ENCODE measurements around the gene DYNC1LI1. TPM values are rescaled to one million over a fixed set of nuclear protein-coding genes. Genes with fewer than 3 reads are reported as not detected.

DYNC1LI1 gene
- total and polyA plus RNA-seq, 2 of the 4 experiments (the other 2 are of a cell fraction) = 25.2 to 30.8 TPM

GRCh38 chr3:32556332-32556731 lies 14.3 kb downstream of the DYNC1LI1 start:
- Histone ChIP-seq H2BK20ac (ENCODE audit: low read depth, low read length) (no peak overlapping the region), H3K79me1 (ENCODE audit: low read depth in 1 of 2, low read length in 2 of 2) (peaks cover 20 to 83% of the 10 kb centered on the region in 2 experiments), H3K27ac (ENCODE audit: insufficient read depth, low read length) (no peak overlapping the region), H4K91ac (ENCODE audit: insufficient read depth, low read depth, low read length) (no peak overlapping the region; the same call in 1 of the 2 replicates), H3K4me2 (ENCODE audit: low read depth, low read length) (no peak overlapping the region), H2AK5ac (ENCODE audit: low read depth, low read length) (no peak overlapping the region), H2BK5ac (ENCODE audit: low read depth, low read length, poor library complexity, severe bottlenecking) (no peak overlapping the region), H3K4ac (ENCODE audit: low read depth, low read length) (no peak overlapping the region), H3K56ac (ENCODE audit: extremely low read depth, insufficient read depth, low read length) (no peak overlapping the region), H4K5ac (ENCODE audit: low read depth, low read length) (no peak overlapping the region), H3K27me3 (ENCODE audit: control insufficient read depth, insufficient read depth, low read length) (no peaks in the 10 kb centered on the region), H4K8ac (ENCODE audit: low read depth in 2 of 2, low read length in 2 of 2) (no peak overlapping the region), H4K20me1 (ENCODE audit: insufficient read depth, low read length) (peaks cover 54% of the 10 kb centered on the region), H2AK9ac (replicated peaks; ENCODE audit: low read depth, low read length, poor library complexity) (no peak overlapping the region), H2BK15ac (ENCODE audit: low read depth, low read length) (no peak overlapping the region), H3K4me3 (ENCODE audit: insufficient read depth, low read depth, low read length) (no peak overlapping the region), H3K18ac (ENCODE audit: low read depth, low read length) (no peak overlapping the region), H3K9ac (ENCODE audit: low read depth, low read length) (no peak overlapping the region), H3K9me1 (ENCODE audit: insufficient read depth, low read length) (peaks cover 20% of the 10 kb centered on the region), H3K9me3 (ENCODE audit: control insufficient read depth, insufficient read depth, low read length) (no peaks in the 10 kb centered on the region), H3K14ac (replicated peaks; ENCODE audit: low read depth, low read length) (no peak overlapping the region), H3K36me3 (ENCODE audit: control insufficient read depth, insufficient read depth, low read length) (no peaks in the 10 kb centered on the region), H2BK120ac (ENCODE audit: low read depth, low read length) (no peak overlapping the region), H3K23ac (ENCODE audit: low read depth, low read length) (no peak overlapping the region; the same call in 1 of the 2 replicates), H3K4me1 (ENCODE audit: control insufficient read depth, insufficient read depth, low read length) (peaks cover 4% of the 10 kb centered on the region; the same call in 1 of the 2 replicates), H2AFZ (replicated peaks; ENCODE audit: low read length, poor library complexity) (no peak overlapping the region)
- TF ChIP-seq RCOR1 (IDR thresholded peaks at IDR 0.05; ENCODE audit: insufficient replicate concordance, low read length) (no peak), RFX5 (IDR thresholded peaks at IDR 0.05; ENCODE audit: low read depth, low read length) (no peak), MAFK (IDR thresholded peaks at IDR 0.05; ENCODE audit: low read depth, low read length) (no peak)
- ATAC-seq (ENCODE audit: low read depth) = no peak
- dilution Hi-C loops (cut with HindIII; ENCODE audit: low sequenced_read_pairs, unreplicated experiment) (no loop called here), intact Hi-C loops (cut with micrococcal nuclease) (no loop called here), in situ Hi-C loops (cut with MboI; ENCODE audit: low sequenced_read_pairs) (no loop called here)
- no peak for DNase-seq
- POLR2A ChIA-PET (ENCODE audit: unreplicated experiment) = no interaction called here
- WGBS, 2 experiments (ENCODE audit: extremely low coverage in 2 of 2, insufficient read length in 1 of 2) = 60% methylated on average over 1 of the region's 3 CpGs; no CpG with 5 or more reads in 1 of the 2 experiments
- BruUV-seq (replicated peaks) = no TSS peak
- CTCF ChIA-PET = no interaction called here

Data from IMR-90 (cell line).